HG02884 (cell line): ENCODE measurements around the gene PCDHA13.
"Not testable (repeated sequence)": the region's sequence is repeated elsewhere in the genome, so short reads cannot be mapped to it uniquely, and the experiment has no call there.

Source experiments
- ATAC-seq: cut with Tn5 transposase; IDR thresholded peaks from one replicate; pipeline ENCODE4 v1.9.1; 2021; ENCODE audit warnings: mild to moderate bottlenecking, moderate library complexity; ENCODE audit not compliant: unreplicated experiment

The PCDHA13 gene

DNA sequence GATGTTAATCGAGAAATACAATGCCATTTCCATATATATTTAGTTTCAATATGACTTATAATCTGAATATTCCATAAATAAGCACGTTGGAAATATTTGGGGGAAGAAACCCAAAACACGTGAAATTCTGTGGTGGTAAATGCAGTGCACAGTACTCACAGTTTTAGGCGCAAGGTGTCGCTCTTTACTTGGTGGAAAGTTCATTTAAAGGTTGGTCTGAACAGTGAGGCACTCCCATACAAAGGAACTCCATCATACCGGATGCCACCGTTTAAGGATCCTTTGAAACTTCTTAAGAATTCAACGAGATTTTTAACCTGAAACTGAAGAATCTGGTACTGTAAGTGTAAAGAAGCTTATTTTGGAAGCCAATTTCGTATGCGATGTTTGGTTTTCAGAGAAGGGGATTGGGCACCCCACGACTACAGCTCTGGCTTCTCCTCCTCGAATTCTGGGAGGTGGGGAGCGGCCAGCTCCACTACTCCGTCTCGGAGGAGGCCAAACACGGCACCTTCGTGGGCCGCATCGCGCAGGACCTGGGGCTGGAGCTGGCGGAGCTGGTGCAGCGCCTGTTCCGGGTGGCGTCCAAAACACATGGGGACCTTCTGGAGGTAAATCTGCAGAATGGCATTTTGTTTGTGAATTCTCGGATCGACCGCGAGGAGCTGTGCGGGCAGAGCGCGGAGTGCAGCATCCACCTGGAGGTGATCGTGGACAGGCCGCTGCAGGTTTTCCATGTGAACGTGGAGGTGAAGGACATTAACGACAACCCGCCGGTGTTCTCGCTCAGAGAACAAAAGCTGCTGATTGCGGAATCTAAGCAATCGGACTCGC, 13.0 kb upstream of the PCDHA13 start, which contains the start of gene PCDHA11:
Gene PCDHA11, plus strand, starts transcription at position 237 of the 834 bp plus-strand sequence. Its CDS starts 147 bp downstream, at position 384.
- ATAC-seq, result no peak

- ATAC-seq, result no peak
Measured at GRCh38 chr5:140869555-140869886, 12.4 kb upstream of the PCDHA13 start.

DNA sequence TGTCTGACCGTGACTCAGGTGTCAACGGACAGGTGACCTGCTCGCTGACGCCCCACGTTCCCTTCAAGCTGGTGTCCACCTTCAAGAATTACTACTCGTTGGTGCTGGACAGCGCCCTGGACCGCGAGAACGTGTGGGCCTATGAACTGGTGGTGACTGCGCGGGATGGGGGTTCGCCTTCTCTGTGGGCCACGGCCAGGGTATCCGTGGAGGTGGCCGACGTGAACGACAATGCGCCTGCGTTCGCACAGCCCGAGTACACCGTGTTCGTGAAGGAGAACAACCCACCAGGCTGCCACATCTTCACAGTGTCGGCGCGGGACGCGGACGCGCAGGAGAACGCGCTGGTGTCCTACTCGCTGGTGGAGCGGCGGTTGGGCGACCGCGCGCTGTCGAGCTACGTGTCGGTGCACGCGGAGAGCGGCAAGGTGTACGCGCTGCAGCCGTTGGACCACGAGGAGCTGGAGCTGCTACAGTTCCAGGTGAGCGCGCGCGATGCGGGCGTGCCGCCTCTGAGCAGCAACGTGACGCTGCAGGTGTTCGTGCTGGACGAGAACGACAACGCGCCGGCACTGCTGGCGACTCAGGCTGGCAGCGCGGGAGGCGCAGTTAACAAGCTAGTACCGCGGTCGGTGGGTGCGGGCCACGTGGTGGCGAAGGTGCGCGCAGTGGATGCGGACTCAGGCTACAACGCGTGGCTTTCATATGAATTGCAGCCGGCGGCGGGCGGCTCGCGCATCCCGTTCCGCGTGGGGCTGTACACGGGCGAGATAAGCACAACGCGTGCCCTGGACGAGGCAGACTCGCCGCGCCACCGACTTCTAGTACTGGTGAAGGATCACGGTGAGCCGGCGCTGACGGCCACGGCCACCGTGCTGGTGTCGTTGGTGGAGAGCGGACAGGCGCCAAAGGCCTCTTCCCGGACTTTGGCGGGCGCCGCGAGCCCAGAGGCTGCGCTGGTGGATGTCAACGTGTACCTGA, 11.4 kb upstream of the PCDHA13 start:
- no peak for ATAC-seq

DNA sequence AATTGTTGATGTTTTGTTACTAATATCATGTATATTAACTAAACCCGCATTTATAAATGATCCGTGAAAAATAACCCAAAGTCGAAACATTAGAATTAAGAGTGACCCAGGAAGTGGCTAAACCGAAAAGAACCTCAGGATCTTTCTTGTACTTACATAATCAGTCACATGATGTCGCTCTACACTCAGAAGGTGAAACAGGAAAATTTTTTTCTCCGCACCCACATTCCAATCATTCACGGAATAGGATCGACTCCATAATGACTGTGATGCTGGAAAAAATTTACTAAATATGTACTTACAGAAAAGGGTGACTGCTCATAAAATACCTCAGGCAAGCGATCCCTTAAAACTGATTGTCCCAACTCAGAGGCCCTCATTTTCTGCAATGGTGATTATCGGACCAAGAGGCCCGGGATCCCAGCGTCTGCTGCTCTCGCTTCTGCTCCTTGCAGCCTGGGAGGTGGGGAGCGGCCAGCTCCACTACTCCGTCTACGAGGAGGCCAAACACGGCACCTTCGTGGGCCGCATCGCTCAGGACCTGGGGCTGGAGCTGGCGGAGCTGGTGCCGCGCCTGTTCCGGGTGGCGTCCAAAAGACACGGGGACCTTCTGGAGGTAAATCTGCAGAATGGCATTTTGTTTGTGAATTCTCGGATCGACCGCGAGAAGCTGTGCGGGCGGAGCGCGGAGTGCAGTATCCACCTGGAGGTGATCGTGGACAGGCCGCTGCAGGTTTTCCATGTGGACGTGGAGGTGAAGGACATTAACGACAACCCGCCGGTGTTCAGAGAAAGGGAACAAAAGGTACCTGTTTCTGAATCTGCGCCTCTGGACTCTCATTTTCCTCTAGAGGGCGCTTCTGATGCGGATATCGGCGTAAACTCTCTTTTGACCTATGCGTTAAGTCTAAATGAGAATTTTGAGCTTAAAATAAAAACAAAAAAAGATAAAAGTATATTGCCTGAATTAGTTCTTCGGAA, 6.5 kb upstream of the PCDHA13 start, which contains the start of gene PCDHA12:
Gene PCDHA12, plus strand, starts transcription at position 224 of the 981 bp plus-strand sequence. Its CDS starts 165 bp downstream, at position 389.
- ATAC-seq, result no peak

DNA sequence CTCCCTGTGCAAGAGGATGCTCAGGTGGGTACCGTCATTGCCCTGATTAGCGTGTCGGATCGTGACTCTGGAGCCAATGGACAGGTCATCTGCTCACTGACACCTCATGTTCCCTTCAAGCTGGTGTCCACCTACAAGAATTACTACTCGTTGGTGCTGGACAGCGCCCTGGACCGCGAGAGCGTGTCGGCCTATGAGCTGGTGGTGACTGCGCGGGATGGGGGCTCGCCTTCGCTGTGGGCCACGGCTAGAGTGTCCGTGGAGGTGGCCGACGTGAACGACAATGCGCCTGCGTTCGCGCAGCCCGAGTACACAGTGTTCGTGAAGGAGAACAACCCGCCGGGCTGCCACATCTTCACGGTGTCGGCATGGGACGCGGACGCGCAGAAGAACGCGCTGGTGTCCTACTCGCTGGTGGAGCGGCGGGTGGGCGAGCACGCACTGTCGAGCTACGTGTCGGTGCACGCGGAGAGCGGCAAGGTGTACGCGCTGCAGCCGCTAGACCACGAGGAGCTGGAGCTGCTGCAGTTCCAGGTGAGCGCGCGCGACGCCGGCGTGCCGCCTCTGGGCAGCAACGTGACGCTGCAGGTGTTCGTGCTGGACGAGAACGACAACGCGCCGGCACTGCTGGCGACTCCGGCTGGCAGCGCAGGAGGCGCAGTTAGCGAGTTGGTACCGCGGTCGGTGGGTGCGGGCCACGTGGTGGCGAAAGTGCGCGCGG, 5.2 kb upstream of the PCDHA13 start:
- not testable (repeated sequence) for ATAC-seq

- no peak for ATAC-seq
Measured at GRCh38 chr5:140877262-140877581, 4.7 kb upstream of the PCDHA13 start.

GRCh38 chr5:140882591-140882899, 621 bp downstream of the PCDHA13 start:
- ATAC-seq, result no peak

DNA sequence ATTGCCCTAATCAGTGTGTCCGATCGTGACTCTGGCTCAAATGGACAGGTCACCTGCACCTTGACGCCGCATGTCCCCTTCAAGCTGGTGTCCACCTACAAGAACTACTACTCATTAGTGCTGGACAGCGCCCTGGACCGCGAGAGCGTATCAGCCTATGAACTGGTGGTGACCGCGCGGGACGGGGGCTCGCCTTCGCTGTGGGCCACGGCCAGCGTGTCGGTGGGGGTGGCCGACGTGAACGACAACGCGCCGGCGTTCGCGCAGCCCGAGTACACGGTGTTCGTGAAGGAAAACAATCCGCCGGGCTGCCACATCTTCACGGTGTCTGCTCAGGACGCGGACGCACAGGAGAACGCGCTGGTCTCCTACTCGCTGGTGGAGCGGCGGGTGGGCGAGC, 1.4 kb downstream of the PCDHA13 start:
- no peak for ATAC-seq

GRCh38 chr5:140883927-140884697, 2.2 kb downstream of the PCDHA13 start:
- ATAC-seq, result no peak

DNA sequence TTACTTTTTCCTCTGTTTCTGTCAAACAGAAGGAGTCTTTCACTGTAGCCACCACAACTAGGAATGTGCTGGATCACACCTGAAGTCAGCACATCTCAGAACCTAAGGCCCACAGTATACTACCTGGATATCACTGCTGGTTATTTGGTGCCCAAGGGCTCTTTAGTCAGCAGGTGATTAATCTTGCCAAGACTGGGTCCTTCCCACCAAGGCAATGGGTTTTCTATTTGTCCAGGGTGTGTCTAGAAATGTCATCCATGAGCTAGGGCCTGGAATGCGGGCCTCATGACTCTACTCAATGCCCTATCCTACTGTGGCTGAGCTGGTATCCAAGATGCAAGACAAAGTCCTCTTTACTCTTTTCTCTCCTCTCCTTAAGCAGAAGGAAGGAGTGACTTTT, 34.4 kb downstream of the PCDHA13 start:
- no peak for ATAC-seq

DNA sequence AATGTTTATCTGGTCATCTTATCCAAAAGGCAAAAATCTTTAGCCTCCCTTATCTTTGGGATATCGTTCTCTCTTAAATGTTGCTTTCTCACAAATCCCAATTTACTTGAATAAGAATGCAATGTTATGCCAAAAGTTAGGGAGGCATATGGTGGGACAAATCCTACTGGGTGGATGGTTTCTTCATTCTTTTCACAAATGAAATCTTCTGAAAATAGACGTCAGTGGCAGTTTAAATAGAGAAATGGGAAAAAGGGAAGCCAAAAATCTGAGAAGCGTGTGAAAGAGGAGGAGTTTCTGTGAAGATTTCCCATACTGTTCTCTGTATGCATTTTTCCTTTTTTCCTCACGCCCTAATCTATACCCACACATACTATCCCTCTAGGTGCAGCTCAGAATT, 41.7 kb downstream of the PCDHA13 start:
- no peak for ATAC-seq

DNA sequence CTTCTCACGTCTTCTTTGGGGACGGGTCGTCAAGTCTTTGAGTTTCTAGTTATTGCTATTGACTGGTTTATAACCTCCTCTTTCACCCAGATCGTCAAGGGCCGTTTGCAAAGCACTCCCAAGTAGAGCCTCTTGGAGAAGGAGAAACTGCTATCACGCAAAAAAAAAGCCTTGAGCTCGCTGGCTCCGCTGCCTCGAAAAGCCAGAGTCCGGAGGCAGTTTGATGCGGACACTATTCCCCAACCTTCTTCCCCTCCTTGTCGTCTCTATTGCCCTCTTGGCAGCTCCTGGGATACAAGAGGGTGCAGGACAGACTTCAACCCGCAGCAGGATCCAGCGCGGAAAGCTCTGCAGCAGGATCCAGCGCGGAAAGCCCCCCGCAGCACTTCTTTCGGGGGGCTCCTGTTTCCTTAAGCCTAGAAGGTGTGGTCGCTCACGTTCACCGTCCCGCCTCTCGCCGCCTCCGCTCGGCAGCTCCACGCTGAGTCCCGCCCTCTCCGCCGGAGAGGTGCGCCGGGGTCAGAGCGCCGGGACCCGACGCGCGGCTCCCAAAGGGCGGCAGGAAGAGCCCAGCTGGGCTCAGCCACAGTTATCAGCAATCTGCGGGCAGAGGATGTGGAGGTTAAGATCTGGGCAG, 44.0 kb downstream of the PCDHA13 start, which contains the start of gene PCDHAC1:
Gene PCDHAC1, plus strand, starts transcription at position 494 of the 637 bp plus-strand sequence. CDS start 594 bp downstream, outside the sequence.
- ATAC-seq, result no peak

GRCh38 chr5:140926443-140927227, 44.7 kb downstream of the PCDHA13 start:
- ATAC-seq, result no peak

DNA sequence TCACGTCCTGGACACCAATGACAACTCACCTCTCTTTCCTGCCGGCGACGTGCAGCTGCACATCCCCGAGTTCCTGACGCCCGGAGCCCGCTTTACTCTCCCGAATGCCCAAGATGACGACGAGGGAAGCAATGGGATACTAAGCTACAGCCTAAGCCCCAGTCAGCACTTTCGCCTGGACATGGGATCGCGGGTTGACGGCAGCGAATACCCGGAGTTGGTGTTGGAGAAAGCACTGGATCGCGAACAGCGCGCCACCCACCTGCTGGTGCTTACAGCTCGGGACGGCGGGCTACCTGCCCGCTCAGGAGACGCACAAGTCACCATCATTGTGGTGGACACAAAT, 45.3 kb downstream of the PCDHA13 start:
- no peak for ATAC-seq
